ENCODE data around the gene ERN1. TPM values are rescaled to one million over a fixed set of nuclear protein-coding genes. Genes with fewer than 3 reads are reported as not detected.
A peak's percentile ranks its signal among the peaks of the same experiment; 100 is the strongest.

ERN1 gene
- total and polyA plus RNA-seq, 2 of the 13 experiments (the other 11 are each of a cell fraction or from before 2014, with no cell fraction given): 6.0 to 12.7 TPM

DNA sequence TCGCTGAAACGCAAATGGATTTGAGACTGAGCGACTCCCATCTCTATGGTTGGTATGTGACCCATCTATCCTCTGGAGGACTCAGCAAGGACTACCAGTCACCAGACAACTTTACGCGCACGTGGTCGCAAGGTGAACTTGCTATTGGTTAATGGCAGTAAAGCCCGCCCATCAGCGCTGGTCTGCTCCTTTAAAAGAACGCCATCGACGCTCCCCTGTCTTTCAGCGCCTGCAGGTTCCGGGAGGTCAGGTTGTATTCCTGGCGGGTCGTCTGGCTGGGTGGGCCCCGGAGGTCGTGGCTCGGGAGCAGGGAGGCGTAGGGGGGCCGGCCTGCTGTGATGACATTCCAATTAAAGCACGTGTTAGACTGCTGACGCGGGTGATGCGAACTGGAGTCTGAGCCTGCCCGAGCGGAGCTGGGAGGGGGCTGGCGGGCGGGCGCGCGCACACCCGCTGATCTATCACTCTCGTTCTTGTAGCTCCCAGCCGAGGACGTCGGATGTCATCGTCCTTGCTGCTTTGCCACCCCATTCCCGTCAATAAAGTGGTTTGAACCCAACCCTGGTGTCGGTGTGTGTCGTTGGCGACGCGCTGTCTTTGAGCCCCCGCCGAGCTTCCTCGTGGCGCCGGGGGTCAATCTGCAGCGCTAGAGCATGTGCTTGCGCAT is 15.9 kb upstream of the ERN1 start (continued):
- TF ChIP-seq, protein P1, sequence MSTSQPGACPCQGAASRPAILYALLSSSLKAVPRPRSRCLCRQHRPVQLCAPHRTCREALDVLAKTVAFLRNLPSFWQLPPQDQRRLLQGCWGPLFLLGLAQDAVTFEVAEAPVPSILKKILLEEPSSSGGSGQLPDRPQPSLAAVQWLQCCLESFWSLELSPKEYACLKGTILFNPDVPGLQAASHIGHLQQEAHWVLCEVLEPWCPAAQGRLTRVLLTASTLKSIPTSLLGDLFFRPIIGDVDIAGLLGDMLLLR (CRISPR knock-in tag; IDR thresholded peaks at IDR 0.05): peak; percentile 18; the same call in 1 of the 2 replicates
- TF ChIP-seq ZNF552 (CRISPR knock-in tag; IDR thresholded peaks at IDR 0.05; ENCODE audit: borderline replicate concordance): no peak; the same call in 1 of the 2 replicates
- TF ChIP-seq TBX3 (IDR thresholded peaks at IDR 0.05; ENCODE audit: borderline replicate concordance): 0 out of 2 replicates have a peak, but pooled peaks have one; percentile 6
- TF ChIP-seq, protein P2, sequence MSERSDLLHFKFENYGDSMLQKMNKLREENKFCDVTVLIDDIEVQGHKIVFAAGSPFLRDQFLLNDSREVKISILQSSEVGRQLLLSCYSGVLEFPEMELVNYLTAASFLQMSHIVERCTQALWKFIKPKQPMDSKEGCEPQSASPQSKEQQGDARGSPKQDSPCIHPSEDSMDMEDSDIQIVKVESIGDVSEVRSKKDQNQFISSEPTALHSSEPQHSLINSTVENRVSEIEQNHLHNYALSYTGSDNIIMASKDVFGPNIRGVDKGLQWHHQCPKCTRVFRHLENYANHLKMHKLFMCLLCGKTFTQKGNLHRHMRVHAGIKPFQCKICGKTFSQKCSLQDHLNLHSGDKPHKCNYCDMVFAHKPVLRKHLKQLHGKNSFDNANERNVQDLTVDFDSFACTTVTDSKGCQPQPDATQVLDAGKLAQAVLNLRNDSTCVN (CRISPR knock-in tag; IDR thresholded peaks at IDR 0.05; ENCODE audit: borderline replicate concordance): peak; percentile 78; the same call in 1 of the 2 replicates
- TF ChIP-seq, protein P3, sequence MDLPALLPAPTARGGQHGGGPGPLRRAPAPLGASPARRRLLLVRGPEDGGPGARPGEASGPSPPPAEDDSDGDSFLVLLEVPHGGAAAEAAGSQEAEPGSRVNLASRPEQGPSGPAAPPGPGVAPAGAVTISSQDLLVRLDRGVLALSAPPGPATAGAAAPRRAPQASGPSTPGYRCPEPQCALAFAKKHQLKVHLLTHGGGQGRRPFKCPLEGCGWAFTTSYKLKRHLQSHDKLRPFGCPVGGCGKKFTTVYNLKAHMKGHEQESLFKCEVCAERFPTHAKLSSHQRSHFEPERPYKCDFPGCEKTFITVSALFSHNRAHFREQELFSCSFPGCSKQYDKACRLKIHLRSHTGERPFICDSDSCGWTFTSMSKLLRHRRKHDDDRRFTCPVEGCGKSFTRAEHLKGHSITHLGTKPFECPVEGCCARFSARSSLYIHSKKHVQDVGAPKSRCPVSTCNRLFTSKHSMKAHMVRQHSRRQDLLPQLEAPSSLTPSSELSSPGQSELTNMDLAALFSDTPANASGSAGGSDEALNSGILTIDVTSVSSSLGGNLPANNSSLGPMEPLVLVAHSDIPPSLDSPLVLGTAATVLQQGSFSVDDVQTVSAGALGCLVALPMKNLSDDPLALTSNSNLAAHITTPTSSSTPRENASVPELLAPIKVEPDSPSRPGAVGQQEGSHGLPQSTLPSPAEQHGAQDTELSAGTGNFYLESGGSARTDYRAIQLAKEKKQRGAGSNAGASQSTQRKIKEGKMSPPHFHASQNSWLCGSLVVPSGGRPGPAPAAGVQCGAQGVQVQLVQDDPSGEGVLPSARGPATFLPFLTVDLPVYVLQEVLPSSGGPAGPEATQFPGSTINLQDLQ (CRISPR knock-in tag; IDR thresholded peaks at IDR 0.05): no peak
- TF ChIP-seq ZNF850 (CRISPR knock-in tag; conservative IDR thresholded peaks at IDR 0.05): peak; percentile 94; the same call in 1 of the 2 replicates
- TF ChIP-seq ADNP (CRISPR knock-in tag; IDR thresholded peaks at IDR 0.05): no peak
- TF ChIP-seq SALL2 (CRISPR knock-in tag; IDR thresholded peaks at IDR 0.05): peak; percentile 24; the same call in 1 of the 2 replicates
- TF ChIP-seq, protein P4, sequence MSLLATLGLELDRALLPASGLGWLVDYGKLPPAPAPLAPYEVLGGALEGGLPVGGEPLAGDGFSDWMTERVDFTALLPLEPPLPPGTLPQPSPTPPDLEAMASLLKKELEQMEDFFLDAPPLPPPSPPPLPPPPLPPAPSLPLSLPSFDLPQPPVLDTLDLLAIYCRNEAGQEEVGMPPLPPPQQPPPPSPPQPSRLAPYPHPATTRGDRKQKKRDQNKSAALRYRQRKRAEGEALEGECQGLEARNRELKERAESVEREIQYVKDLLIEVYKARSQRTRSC (CRISPR knock-in tag; IDR thresholded peaks at IDR 0.05; ENCODE audit: low read depth): no peak
- peak; percentile 88 for TF ChIP-seq SMYD3 (CRISPR knock-in tag; IDR thresholded peaks at IDR 0.05)
- TF ChIP-seq ZNF615 (CRISPR knock-in tag; IDR thresholded peaks at IDR 0.05; ENCODE audit: borderline replicate concordance): no peak; the same call in 1 of the 2 replicates
- peak; percentile 70; the same call in 1 of the 2 replicates for TF ChIP-seq ZC3H13 (CRISPR knock-in tag; IDR thresholded peaks at IDR 0.05)
- no peak for TF ChIP-seq ZNF292 (CRISPR knock-in tag; IDR thresholded peaks at IDR 0.05; ENCODE audit: borderline replicate concordance, low read depth)
- TF ChIP-seq MED13 (CRISPR knock-in tag; IDR thresholded peaks at IDR 0.05): peak; percentile 93
- TF ChIP-seq TGIF2 (CRISPR knock-in tag; IDR thresholded peaks at IDR 0.05): peak; percentile 98
- TF ChIP-seq AHR (CRISPR knock-in tag; IDR thresholded peaks at IDR 0.05): peak; percentile 98; the same call in 1 of the 2 replicates
- no peak for TF ChIP-seq CHD2 (IDR thresholded peaks at IDR 0.05; ENCODE audit: low read depth, low read length)
- peak; percentile 75 for TF ChIP-seq GABPB1 (CRISPR knock-in tag; IDR thresholded peaks at IDR 0.05)
- TF ChIP-seq GFI1 (CRISPR knock-in tag; IDR thresholded peaks at IDR 0.05; ENCODE audit: borderline replicate concordance): peak; percentile 83
- TF ChIP-seq GZF1 (CRISPR knock-in tag; IDR thresholded peaks at IDR 0.05): peak; percentile 6; the same call in 1 of the 2 replicates
- no peak; the same call in 1 of the 2 replicates for TF ChIP-seq ZNF577 (CRISPR knock-in tag; IDR thresholded peaks at IDR 0.05; ENCODE audit: borderline replicate concordance, low read depth)
- TF ChIP-seq ZNF775 (CRISPR knock-in tag; IDR thresholded peaks at IDR 0.05; ENCODE audit: borderline replicate concordance): peak; percentile 94; the same call in 1 of the 2 replicates
- TF ChIP-seq ZNF766 (CRISPR knock-in tag; IDR thresholded peaks at IDR 0.05; ENCODE audit: borderline replicate concordance): no peak; the same call in 1 of the 2 replicates
- TF ChIP-seq ARHGAP35 (CRISPR knock-in tag; IDR thresholded peaks at IDR 0.05; ENCODE audit: borderline replicate concordance): peak; percentile 90

Measured in HepG2 (cell line).